HG03354 (cell line): ENCODE results near the gene ROR2.

Experiments used
- ATAC-seq: cut with Tn5 transposase; IDR thresholded peaks from one replicate; pipeline ENCODE4 v1.9.1; 2021; ENCODE audit warnings: mild to moderate bottlenecking; ENCODE audit not compliant: unreplicated experiment, poor library complexity, severe bottlenecking

ROR2 gene

DNA sequence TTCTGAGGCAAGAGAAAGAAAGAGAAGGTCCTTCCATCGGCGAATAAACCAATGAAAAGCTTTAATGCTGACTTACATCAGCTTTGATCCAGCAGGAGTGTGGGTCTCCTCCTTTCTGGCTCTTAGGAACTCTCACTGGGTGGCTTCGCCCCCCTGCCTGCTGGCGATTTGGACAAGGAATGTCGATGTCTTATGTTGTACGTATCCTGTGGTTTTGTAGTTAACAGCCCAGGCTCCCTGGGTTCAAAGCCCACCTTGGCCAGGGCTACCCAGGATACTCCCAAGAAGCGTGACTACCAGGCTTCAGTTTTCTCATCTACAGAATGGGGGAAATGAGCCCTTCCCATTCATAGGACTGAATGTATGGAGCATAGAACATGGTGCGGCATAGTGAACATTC lies 124.2 kb downstream of the ROR2 start:
- no peak for ATAC-seq

DNA sequence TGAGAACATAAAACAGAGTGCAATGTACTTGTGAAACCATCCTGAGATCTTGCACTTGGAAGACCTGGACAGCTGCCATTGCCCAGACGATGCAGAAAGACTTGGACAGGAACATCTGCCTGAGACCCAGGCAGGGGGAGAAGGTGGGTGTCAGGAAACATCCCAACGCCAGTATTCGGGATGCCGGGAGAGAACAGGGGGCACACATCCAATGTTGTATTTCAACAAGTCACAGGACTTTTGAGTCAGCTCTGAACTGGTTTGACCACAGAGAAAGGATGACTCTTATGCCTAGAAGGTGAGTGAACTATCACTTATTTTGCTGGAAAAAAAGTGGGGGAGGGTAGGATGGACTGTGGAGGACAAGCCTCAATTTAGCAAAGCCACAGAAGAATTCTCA lies 124.6 kb downstream of the ROR2 start:
- no peak for ATAC-seq

- no peak for ATAC-seq
Measured at GRCh38 chr9:91824601-91825305, 125.3 kb downstream of the ROR2 start.

GRCh38 chr9:91824151-91824550 lies 125.9 kb downstream of the ROR2 start:
- no peak for ATAC-seq

DNA sequence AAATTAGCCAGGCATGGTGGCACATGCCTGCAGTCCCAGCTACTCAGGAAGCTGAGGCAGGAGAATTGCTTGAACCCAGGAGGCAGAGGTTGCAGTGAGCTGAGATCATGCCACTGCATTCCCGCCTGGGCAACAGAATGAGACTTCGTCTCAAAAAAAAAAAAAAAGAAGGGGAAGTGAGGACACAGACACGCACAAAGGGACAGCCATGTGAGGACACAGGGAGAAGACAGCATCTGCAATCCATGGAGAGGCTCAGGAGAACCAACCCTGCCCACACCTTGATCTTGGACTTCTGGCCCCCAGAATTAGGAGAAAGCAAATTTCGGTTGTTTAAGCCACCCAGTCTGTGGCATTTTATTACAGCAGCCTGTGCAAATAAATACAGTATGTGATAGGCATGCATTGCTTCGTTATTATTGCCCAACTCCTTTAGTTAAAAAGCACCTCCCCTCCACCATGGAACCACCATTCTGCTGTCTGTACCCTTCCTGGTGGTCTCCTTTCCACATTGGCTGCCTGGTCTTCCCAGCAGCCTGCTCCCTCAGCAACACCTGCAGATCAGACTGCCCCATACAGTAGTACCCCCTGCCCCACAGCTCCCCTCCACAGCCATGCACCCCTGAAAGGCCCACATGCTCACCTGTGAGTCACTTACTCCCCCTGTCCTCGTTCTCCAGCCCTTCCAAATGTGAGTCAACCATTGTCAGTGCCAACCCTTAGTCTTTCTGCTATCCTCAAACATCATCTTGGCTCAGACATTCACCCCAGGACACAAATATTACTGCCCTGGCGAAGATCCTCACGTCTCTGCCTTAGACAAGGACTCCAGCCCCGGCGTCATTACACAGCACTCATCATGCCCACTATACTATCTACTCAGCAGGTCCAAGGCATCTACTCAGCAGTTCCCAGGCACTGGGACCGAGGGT lies 128.8 kb downstream of the ROR2 start:
- ATAC-seq: no peak

- ATAC-seq: no peak
Measured at GRCh38 chr9:91820126-91820750, 129.8 kb downstream of the ROR2 start.

- no peak for ATAC-seq
Measured at GRCh38 chr9:91818647-91819403, 131.2 kb downstream of the ROR2 start.

- ATAC-seq: no peak
Measured at GRCh38 chr9:91818225-91818585, 131.8 kb downstream of the ROR2 start.

- no peak for ATAC-seq
Measured at GRCh38 chr9:91817493-91818224, 132.4 kb downstream of the ROR2 start.

DNA sequence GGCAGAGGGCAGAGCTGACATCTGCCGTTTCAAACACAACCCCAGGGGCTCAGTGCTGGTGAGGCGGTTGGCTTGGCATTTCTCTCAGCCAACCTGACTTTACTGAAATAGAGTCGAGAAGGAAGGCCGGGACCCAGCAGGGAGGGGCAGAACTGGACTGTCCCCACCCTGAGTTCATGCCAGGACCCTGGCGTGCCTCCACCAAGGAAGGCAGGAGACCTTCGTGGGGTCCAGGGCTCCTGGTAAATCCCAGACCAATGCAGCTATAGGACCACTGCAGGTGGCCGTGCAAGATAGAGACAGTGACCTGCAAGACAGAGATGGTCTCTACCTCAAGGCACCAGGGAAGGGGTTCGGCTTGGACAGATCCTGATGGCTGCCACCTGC lies 132.9 kb downstream of the ROR2 start:
- no peak for ATAC-seq

DNA sequence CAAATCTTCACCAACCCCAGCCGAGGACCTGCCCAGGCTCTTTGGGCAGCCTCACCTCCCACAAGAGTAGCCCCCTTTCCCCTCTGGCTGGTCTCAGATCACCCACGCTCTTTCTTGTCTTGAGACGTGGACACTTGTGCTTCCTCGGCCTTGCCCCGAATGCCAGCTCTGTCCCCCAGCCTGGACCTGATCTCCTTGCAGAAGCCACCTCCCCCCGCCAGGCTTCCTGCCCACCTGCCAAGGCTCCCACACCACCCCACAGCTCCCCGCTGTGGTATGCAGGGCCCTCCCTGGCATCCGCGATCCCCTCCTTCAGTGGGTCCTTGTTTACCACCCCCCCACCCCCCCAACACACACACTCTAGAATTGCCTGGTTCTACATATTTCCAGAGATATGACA lies 133.7 kb downstream of the ROR2 start:
- no peak for ATAC-seq

GRCh38 chr9:91815896-91816295 lies 134.1 kb downstream of the ROR2 start:
- no peak for ATAC-seq

DNA sequence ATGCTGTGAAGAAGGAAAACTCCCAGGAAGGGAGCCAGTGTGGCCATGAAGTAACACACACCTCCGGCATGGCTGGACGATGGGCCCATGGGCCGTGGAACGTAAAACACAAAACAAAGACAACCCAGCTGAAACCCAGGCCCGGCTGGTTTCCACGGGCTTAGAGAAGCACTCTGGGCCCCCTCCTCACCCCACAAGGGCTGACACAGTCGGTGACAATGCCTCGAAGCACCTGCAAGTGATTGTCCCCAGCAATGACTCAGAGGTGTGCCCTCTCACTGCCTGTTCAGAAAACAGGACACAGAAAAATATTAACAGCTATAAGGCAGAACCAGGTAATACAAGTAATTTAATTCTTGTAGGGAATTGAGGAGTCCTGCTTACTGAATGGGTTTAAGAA lies 135.3 kb downstream of the ROR2 start:
- ATAC-seq: no peak

DNA sequence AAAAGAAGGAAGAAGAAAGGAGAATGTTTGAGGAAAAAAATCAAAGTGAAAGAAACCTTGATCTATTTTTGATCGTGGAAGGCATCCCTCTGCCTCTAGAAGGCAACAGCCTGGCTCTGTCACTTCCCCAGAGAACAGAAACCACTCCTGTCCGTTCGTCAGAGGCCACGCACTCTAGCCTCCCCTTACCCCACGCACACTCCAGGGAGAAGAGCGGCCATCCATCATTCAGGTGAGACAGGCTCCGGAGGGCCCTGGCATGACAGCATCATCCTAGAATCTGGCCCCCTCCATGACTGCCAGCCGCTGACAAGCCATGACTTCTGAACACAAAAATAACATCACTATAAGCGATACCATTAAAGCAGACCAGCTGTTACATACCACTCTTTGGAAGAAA lies 135.8 kb downstream of the ROR2 start:
- no peak for ATAC-seq

DNA sequence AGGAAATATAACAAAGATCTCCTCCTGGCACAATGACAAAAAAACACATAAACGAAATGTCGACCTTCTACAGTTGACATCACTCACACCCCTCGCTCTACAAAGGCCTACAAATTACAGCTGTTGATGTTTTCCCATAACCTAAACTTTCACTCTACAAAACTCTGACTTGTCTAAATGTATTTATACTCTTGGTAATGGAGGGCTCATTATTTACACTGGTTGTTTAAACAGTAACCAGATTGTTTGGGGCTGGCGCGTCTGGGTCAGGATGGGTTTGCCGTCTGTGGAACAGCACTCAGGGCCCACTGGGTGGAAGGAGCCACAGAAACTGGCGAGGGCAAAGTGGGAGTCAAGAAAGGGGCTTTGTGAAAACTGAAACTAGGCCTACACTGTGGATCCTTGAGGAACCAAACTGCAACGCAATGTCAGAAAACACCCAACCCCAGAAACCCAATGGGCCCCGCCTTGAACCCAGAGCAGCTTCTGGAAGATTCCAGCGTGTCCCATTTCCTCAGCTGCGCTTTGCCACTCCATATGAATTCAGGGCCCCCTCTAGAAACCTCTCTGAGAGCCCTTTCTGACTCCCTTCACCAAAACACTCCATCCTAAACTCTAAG lies 136.7 kb downstream of the ROR2 start:
- ATAC-seq: no peak

DNA sequence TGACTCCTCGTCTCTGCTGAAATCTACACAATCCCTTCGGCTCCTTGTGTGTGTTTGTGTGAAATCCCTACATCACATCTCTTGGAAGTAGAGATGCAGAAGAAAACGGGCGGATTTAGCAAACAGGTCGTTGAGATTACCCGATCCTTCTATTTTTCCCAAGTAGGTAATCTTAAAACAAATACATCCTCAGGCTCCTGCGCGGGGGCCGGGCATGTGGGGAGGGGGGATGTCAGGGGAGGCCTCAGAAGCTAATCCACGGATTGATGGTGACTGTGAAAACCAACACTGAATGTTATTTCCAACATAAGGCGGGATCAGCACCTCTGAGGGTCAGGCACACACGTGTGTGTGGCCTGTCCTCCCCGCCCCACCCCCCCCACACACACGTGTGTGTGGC lies 137.8 kb downstream of the ROR2 start:
- no peak for ATAC-seq

DNA sequence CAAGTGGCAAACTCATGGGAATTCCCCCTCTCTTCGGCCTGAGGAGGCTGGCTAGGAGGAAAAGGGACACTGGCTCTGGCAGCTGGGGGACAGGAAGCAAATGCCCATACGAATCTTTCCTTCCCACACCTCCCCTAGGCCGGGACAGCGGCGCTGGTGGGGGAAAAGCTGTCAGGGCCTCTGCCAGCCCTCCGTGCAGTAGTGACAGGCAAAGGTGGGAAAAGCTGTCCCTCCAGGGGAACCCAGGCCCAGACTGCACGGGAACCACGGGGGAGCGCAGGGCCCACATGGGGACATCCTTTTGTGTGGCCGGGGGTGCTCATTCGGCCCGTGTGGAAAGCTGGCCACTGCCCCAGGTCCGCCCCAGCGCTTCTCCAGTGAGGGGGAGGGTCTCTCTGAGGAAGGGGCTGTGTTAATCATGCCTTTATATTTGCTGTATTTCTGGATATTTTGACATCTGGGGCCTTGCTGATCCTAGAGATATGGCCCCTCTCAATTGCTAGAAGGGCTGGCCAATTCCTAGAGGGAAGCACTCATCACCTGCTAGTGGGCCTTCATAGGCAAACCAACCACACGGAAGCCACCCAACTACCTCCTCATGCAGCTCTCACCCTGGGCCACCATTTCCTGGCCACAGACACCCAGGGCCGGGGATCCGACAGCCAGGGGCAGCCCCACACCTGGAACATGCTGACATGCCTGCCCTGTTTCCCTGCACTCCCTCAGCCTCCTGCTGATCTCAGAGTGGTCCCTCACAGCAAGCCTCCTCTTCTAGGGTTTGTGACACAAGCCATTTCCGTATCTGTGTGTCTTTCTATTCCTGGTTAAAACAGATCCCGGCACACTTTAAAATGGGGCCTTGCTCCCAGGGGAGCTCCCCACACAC lies 138.8 kb downstream of the ROR2 start:
- no peak for ATAC-seq

DNA sequence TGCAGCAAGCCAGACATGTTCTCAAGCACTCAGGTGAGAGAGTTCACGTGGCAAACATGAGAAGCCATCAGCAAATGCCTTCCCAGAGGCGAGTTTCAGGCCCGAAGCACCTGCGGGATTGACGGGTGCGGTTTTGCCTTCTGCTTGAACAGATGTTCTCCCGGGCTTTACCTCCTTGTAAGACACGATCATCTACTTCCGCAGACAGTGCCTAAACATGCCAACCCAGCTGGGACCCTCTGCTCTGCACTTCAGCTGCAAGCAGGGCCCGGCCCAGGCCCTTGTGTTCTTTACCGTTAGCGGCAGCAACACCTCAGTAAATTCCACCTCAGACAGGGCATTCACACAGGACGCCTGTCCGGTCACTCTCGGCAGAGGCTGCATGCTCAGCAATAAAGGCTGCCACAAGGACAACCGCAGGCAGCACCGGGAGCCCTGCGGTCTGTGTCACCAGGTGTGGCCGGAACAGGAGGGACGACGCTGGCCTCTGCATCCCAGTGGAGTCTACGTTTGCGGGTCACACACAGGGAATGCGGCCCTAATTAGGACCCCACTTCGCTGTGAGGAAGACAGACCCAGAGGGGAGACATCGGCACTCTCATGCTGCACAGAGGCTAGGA lies 139.6 kb downstream of the ROR2 start:
- ATAC-seq: no peak
